CD4-positive, alpha-beta T cell treated with Interleukin-15 for 4 hours (primary cell): ENCODE results near the gene SETD2.
"Not testable (repeated sequence)": the region's sequence is repeated elsewhere in the genome, so short reads cannot be mapped to it uniquely, and the experiment has no call there.

ENCODE experiments used
- DNase-seq: peaks from one replicate; pipeline ENCODE4 v3.0.0-alpha.2; 2020; ENCODE audit warnings: low spot score

SETD2 gene, protein sequence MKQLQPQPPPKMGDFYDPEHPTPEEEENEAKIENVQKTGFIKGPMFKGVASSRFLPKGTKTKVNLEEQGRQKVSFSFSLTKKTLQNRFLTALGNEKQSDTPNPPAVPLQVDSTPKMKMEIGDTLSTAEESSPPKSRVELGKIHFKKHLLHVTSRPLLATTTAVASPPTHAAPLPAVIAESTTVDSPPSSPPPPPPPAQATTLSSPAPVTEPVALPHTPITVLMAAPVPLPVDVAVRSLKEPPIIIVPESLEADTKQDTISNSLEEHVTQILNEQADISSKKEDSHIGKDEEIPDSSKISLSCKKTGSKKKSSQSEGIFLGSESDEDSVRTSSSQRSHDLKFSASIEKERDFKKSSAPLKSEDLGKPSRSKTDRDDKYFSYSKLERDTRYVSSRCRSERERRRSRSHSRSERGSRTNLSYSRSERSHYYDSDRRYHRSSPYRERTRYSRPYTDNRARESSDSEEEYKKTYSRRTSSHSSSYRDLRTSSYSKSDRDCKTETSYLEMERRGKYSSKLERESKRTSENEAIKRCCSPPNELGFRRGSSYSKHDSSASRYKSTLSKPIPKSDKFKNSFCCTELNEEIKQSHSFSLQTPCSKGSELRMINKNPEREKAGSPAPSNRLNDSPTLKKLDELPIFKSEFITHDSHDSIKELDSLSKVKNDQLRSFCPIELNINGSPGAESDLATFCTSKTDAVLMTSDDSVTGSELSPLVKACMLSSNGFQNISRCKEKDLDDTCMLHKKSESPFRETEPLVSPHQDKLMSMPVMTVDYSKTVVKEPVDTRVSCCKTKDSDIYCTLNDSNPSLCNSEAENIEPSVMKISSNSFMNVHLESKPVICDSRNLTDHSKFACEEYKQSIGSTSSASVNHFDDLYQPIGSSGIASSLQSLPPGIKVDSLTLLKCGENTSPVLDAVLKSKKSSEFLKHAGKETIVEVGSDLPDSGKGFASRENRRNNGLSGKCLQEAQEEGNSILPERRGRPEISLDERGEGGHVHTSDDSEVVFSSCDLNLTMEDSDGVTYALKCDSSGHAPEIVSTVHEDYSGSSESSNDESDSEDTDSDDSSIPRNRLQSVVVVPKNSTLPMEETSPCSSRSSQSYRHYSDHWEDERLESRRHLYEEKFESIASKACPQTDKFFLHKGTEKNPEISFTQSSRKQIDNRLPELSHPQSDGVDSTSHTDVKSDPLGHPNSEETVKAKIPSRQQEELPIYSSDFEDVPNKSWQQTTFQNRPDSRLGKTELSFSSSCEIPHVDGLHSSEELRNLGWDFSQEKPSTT (N-terminal part only)

GRCh38 chr3:47164007-47164881 lies at the start of gene SETD2:
Gene SETD2, minus strand, starts transcription at chr3:47164113. Its CDS starts 189 bp downstream, at chr3:47163924.
- peak; percentile 86 for DNase-seq

DNA sequence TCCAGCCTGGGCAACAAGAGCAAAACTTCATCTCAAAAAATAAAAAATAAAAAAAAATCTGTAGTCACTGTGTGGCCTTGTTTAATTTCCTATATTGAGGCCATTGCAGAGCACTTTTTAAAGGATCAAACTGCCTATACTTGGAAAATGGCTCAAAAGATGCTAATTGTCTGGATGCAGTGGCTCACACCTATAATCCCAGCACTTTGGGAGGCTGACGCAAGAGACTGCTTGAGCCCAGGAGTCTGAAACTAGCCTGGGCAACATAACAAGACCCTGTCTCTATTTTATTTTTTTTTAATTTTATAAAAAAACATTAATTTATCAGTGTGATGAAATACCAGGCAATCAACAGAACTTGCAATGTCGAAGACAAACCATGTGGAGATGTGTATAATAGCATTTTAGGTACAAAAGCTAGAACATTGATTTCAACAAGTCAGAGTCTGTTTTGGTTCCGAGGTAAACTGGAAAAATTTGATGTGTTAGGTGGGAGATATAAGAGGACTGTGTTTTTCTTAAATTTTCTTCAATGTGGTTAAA lies 47.0 kb upstream of the SETD2 start:
- DNase-seq, result no peak

- not testable (repeated sequence) for DNase-seq
Measured at GRCh38 chr3:47206022-47206421, 42.1 kb upstream of the SETD2 start.

GRCh38 chr3:47204875-47205274 lies 41.0 kb upstream of the SETD2 start:
- no peak for DNase-seq

DNA sequence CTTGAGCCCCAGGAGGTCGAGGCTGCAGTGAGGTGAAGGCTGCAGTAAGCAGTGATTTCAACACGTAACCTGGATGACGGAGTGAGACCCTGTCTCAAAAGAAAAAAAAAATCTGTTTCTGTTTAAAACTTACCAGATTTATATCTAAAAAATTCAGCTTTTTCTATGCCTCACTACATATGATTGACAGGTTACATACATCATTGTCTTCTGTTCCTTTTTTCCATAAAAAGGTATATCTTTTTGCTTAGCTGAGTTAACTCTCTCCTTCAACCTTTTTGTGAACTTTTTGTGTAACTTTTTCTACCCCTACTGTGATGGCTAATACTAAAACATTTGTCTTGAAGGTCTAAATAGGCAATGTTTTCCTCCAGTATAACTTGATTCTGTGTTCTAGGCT lies 38.6 kb upstream of the SETD2 start:
- DNase-seq, result no peak

- no peak for DNase-seq
Measured at GRCh38 chr3:47197287-47197686, 33.4 kb upstream of the SETD2 start.

DNA sequence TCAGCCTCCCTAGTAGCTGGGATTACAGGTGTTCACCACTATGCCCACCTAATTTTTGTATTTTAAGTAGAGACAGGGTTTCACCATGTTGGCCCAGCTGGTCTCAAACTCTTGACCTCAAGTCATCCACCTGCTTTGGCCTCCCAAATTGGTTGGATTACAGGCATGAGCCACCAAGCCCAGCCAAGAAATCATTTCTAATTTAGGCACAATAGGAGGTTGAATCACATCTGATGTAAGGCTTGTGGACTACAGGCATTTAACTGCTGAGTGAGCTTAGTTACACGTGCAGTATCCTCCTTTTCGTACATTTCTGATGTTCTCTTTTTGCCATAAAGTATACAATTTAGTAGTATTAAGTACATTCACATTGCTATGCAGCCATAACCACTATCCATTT lies 31.1 kb upstream of the SETD2 start:
- DNase-seq, result no peak

DNA sequence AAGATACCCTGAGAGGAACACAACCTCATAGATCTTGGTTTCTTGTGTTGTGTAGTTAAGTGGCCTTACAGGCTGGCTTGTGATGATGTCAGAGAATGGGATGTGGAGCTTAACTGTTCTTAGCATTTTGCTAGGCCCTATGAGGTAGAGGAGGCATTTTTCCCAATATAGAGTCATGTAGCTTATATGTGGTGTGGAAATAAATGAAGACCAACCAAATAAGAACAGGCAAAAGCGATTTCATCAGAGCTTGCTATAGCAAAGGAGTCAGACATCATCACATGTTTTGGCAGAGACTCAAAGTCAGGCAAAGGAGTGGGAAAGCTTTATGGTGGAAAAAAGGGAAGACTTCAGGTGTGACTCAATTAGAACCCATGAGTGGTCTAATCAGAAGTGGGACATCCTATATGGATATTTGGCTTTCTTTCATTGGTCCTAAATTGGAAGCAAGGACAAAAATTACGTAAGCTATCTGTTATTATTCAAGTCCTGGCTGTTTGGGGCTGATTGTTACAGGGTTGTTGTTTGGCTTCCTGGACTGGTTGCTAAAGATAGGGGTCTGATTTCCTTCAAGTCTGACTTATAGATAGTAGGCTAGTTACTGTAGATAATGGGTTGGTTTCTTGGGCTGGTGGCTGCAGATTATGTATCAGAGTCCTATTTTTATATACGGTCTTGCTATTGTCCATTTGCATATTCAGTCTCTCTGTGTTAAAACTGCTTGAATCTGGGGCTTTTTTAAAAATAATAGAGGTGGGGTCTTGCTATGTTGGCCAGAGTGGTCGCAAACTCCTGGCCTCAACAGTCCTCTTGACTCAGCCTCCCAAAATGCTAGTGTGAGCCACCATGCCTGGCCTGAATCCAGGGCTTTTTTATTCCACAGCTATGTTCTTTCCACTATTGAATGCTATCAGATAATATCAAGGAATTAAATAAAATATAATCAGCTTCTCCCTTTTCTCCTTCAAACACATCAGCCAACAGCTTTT lies 30.3 kb upstream of the SETD2 start:
- DNase-seq, result no peak

GRCh38 chr3:47186285-47186684 lies 22.4 kb upstream of the SETD2 start:
- DNase-seq, result no peak

GRCh38 chr3:47181685-47182084 lies 17.8 kb upstream of the SETD2 start:
- DNase-seq, result not testable (repeated sequence)

DNA sequence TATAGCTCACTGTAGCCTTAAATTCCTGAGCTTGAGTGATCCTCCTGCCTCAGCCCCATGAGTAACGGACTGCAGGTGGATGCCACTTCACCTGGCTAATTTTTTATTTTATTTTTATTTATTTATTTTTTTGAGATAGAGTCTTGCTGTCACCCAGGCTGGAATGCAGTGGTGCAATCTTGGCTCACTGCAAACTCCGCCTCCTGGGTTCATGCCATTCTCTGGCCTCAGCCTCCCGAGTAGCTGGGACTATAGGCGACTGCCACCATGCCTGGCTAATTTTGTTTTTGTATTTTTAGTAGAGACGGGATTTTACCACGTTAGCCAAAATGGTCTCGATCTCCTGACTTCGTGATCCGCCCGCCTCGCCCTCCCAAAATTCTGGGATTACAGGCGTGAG lies 16.1 kb upstream of the SETD2 start:
- DNase-seq, result not testable (repeated sequence)

GRCh38 chr3:47176582-47176981 lies 12.7 kb upstream of the SETD2 start:
- no peak for DNase-seq

DNA sequence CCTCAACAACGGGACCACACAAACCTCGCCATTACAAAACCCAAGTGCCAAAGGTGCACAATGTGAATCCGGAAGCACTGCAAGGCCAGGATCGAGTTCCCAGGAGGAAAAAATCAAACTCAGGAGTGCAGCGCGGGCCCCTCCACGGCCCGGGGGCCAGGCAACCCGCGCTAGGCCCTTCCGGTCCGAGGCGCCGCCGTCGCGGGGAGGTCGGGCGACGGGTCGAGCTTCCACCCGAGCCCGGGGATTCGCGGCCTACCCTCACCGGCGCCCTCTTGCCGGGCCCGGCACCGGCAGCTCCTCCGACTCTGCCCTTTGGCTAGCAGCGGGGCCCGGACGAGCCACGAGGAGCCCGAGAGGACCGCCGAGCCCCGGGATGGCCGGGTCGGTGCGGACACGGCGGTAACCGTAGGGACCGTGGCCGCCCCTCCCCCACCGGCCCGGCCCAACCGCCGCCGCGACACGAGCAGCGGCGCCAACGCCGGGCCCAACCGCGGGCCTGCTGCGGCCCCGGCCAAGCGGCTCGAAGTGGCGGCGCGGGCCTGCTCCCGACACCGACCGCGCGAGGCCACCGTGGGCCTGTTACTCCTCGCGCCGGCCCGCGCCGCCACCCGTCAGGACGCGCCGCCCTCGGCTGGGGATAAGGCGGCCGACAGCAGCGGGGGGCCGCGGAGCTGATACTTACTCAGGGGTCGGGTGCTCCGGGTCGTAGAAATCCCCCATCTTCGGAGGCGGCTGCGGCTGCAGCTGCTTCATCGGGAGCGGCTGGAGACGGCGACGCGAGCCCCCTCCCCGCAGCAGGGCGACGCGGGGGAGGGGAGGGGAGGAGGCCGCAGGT lies 525 bp downstream of the SETD2 start:
- peak; percentile 21 for DNase-seq

DNA sequence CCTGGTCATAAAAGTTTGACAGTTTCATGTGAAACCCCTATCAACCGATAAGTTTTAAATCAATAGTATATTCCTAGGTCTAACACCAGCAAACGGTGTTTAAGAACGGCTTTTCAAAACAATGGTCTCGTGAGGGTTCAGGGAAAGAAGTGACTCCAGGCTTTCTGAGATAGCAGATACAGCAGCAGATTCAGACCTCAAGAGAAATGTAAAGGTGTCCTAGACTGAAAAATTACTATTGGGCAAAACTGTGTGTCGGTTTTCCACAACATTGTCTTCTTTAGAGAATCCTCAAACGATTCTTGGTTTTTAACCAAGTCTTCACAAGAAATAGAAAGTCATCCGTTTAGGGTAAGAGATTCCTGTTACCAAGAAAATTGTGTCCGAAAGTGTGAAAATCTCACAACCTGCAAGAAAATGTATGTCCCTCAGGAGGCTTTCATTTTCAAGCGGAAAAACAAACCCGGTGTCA lies 1.2 kb downstream of the SETD2 start:
- peak; percentile 69 for DNase-seq

DNA sequence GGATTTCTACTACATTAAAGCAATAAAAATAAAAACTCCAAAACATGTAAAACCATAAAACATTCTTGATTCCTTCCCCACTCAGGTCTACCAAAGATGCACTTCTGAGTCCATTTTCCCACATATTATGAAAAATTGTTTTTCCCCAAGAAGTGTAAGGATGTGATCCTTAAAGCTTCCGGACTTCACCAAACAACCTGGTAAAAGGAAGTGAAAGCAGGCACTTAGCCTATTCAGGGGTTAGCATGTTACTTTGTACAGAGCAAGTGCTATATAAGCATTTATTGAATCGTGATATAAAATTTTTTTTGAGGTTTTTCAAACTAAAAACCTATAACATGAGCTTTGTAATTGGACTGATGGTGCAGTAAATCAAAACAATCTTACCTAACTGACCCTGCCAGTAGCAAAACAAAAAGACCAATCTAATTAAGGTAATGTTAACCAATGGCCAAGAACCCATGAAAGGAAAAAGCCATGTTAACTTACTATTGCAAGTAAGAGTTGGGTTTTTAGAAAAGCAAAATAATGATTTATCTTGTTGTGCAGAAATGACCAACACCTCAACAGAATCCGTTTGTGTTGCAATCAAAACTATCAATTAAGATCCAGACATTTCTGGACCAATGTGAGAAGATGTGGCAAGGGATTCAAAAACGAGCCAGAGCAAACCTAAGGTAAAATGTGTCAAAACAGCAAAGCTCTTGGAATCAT lies 1.8 kb downstream of the SETD2 start:
- DNase-seq, result no peak

DNA sequence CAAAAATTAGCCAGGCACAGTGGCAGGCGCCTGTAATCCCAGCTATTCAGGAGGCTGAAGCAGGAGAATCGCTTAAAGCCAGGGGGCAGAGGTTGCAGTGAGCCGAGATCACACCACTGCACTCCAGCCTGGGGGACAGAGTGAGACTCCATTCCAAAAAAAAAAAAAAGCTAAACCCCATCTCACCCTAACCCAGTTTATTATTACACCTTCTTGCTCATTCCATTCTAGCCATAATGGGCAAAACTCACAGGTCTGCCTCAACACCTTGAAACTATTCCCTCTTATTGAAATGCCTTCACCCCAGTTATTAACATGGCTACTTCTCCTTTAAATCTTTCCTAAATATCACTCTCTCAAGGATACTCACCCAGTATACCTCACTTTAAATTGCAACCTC lies 4.1 kb downstream of the SETD2 start:
- DNase-seq, result no peak

GRCh38 chr3:47158208-47158607 lies 5.7 kb downstream of the SETD2 start:
- DNase-seq, result no peak

GRCh38 chr3:47156396-47156795 lies 7.5 kb downstream of the SETD2 start:
- no peak for DNase-seq
